ENCODE results near the gene ANKRD62. TPM values are rescaled to one million over a fixed set of nuclear protein-coding genes. Genes with fewer than 3 reads are reported as not detected.
"Not testable (repeated sequence)": the region's sequence is repeated elsewhere in the genome, so short reads cannot be mapped to it uniquely, and the experiment has no call there.

The ANKRD62 gene
- total and polyA plus RNA-seq, 4 donors = under 0.01 TPM; not detected in 3

DNA sequence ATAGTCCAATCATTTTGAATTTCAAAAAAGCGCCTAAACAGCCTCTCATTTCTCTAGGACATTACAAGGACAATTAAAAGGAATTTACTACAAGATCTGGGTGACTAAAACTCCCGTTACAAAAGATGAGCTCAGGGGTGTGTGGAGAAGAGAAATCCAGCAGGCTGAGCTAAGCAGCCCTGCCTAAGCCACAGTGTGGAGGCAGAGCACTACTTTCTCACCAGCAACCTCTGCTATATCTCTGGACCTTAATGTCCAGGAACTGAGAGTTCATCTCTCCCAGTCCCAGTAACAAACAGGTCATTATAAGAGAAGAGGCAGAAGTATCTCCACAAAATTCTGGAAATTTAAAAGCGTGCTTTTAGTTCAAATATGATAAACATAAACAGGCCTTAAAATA lies 18.9 kb upstream of the ANKRD62 start:
- 92% methylated on average over 3 of the region's 3 CpGs for WGBS
- no peak for DNase-seq (ENCODE audit: low spot score)
- Histone ChIP-seq H3K4me3 (ENCODE audit: low read depth in 1 of 3, low read length in 3 of 3) (no peak overlapping the region), H3K27me3 (ENCODE audit: control insufficient read depth in 4 of 4, insufficient read depth in 4 of 4, low read length in 3 of 4) (no peaks in the 10 kb centered on the region), H3K9me3 (ENCODE audit: control insufficient read depth in 4 of 4, low read length in 3 of 4) (no peaks in the 10 kb centered on the region), H3K4me1 (ENCODE audit: control insufficient read depth in 4 of 4, insufficient read depth in 4 of 4, low read length in 3 of 4) (no peaks in the 10 kb centered on the region), H3K36me3 (ENCODE audit: control insufficient read depth in 4 of 4, insufficient read depth in 3 of 4, low read depth in 1 of 4, low read length in 3 of 4) (no peaks in the 10 kb centered on the region), H3K27ac (ENCODE audit: low read depth in 1 of 2, low read length in 2 of 2) (no peak overlapping the region), H3K9ac (ENCODE audit: low read depth in 1 of 2, low read length in 2 of 2) (no peak overlapping the region)
- TF ChIP-seq RAD21 (IDR thresholded peaks at IDR 0.05) (peak; percentile 8), FOXA1 (IDR thresholded peaks at IDR 0.05) (no peak)

DNA sequence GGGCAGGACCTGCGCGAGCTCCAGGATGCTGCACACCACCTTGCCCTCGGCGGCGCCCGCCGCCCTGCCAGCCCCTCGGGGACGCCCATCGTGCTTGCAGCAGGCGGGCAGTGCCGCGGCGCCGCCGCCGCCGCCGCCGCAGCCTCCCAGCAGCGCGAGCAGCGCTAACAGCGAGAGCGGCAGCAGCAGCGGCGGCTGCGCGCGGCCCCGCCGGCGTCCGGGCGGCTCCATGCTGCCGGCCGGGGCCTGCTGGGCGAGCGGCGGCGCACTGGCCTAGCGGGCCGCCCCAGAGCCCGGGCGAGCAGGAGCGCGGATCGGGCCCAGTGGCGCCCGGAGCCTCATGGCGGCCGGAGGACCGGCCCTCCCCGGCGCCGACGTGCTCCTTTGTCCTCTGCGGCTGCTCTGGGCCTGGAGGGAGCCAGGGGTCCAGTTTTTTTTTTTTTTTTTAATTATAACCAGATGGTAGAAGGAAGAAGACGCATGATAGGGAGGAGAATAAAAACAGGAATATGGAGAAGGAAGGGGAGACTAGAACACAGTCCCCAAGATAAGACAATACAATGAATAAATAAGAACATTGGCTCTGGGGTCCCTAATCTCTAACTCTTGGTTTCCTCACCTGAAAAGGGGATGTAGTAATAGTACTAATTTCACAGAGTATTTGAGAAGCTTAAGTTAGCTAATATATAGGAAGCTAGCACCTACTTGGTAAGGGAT lies 17.1 kb upstream of the ANKRD62 start:
- H3K9ac ChIP-seq (ENCODE audit: low read depth in 1 of 2, low read length in 2 of 2) = no peak overlapping the region
- WGBS = 35% methylated on average over 59 of the region's 59 CpGs
- no peaks in the 10 kb centered on the region for H3K4me1 ChIP-seq (ENCODE audit: control insufficient read depth in 4 of 4, insufficient read depth in 4 of 4, low read length in 3 of 4)
- no peaks in the 10 kb centered on the region for H3K27me3 ChIP-seq (ENCODE audit: control insufficient read depth in 4 of 4, insufficient read depth in 4 of 4, low read length in 3 of 4)
- H3K4me3 ChIP-seq (ENCODE audit: low read depth in 1 of 3, low read length in 3 of 3) = peak overlapping the region in 1 of 3 donors; percentile 36
- no peaks in the 10 kb centered on the region for H3K9me3 ChIP-seq (ENCODE audit: control insufficient read depth in 4 of 4, low read length in 3 of 4)
- H3K36me3 ChIP-seq (ENCODE audit: control insufficient read depth in 4 of 4, insufficient read depth in 3 of 4, low read depth in 1 of 4, low read length in 3 of 4) = no peaks in the 10 kb centered on the region
- TF ChIP-seq NR2F2 (IDR thresholded peaks at IDR 0.05) (no peak), RXRA (IDR thresholded peaks at IDR 0.05) (no peak), TAF1 (conservative IDR thresholded peaks at IDR 0.05) (no peak), HNF4A (conservative IDR thresholded peaks at IDR 0.05) (no peak), JUND (IDR thresholded peaks at IDR 0.05) (no peak)
- no peak for DNase-seq (ENCODE audit: low spot score)
- H3K27ac ChIP-seq (ENCODE audit: low read depth in 1 of 2, low read length in 2 of 2) = no peak overlapping the region

DNA sequence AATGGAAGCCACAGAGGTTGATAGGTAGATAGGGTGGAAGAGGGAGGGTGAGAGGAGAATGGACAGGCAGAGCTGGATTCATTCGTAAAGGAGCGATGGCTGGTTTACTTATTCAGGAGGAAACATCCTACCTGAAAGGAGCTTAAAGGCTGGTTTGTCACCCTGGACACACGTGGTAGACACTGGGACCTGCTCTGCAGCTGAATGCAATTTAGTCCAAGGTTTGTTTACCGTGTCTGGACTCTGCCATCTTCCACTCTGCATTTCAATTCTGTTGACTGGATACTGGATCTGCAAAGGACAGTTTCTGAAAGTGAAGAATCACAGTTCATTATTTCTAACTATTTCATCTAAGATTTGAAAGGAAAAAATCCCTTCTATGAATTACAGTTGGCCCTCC lies 15.6 kb upstream of the ANKRD62 start:
- not testable (repeated sequence) for H3K36me3 ChIP-seq (ENCODE audit: control insufficient read depth in 4 of 4, insufficient read depth in 3 of 4, low read depth in 1 of 4, low read length in 3 of 4); H3K27ac ChIP-seq (ENCODE audit: low read depth in 1 of 2, low read length in 2 of 2); DNase-seq (ENCODE audit: low spot score); H3K27me3 ChIP-seq (ENCODE audit: control insufficient read depth in 4 of 4, insufficient read depth in 4 of 4, low read length in 3 of 4); H3K9me3 ChIP-seq (ENCODE audit: control insufficient read depth in 4 of 4, low read length in 3 of 4); H3K4me1 ChIP-seq (ENCODE audit: control insufficient read depth in 4 of 4, insufficient read depth in 4 of 4, low read length in 3 of 4); H3K9ac ChIP-seq (ENCODE audit: low read depth in 1 of 2, low read length in 2 of 2); H3K4me3 ChIP-seq (ENCODE audit: low read depth in 1 of 3, low read length in 3 of 3)
- WGBS = 35% methylated on average over 2 of the region's 4 CpGs

DNA sequence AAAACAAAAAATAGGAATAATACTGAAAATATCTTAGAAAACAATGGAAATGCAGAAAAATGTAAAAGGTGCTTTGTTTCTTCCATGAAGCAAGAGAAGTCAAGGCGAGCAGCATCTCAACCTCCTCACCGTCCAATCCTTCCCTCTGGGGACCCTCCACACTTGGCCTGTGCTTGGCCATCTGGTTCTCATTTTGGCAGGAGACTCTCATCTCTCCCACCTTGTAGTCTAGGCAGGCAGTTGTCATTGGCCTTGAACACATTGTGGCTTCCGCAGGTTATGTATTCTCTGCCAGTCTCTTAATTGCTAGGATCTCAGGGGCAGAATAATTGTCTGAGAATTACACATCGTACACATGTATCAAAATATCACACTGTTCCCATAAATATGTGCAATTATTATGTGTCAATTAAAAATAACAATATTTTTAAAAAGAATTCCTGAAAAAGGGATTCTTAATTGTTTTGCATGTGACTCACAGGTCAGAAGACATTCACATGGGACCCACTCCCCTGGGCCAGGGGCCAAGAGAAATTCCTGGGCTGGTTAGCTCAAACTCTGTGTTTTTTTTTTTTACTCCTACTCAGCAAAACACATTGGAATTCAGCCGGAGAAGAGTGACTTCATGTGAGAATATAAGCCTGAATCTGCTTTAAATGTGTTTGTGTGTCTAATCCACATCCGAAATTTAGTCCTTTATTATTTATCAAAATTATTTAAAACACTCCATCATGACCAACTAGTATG lies 14.0 kb upstream of the ANKRD62 start:
- Histone ChIP-seq H3K4me3 (ENCODE audit: low read depth in 1 of 3, low read length in 3 of 3) (no peak overlapping the region), H3K36me3 (ENCODE audit: control insufficient read depth in 4 of 4, insufficient read depth in 3 of 4, low read depth in 1 of 4, low read length in 3 of 4) (no peaks in the 10 kb centered on the region), H3K9me3 (ENCODE audit: control insufficient read depth in 4 of 4, low read length in 3 of 4) (no peaks in the 10 kb centered on the region), H3K4me1 (ENCODE audit: control insufficient read depth in 4 of 4, insufficient read depth in 4 of 4, low read length in 3 of 4) (no peaks in the 10 kb centered on the region), H3K27ac (ENCODE audit: low read depth in 1 of 2, low read length in 2 of 2) (no peak overlapping the region), H3K9ac (ENCODE audit: low read depth in 1 of 2, low read length in 2 of 2) (no peak overlapping the region), H3K27me3 (ENCODE audit: control insufficient read depth in 4 of 4, insufficient read depth in 4 of 4, low read length in 3 of 4) (no peaks in the 10 kb centered on the region)
- no peak for DNase-seq (ENCODE audit: low spot score)
- no peak for TF ChIP-seq YY1 (IDR thresholded peaks at IDR 0.05)
- TF ChIP-seq, protein P1, sequence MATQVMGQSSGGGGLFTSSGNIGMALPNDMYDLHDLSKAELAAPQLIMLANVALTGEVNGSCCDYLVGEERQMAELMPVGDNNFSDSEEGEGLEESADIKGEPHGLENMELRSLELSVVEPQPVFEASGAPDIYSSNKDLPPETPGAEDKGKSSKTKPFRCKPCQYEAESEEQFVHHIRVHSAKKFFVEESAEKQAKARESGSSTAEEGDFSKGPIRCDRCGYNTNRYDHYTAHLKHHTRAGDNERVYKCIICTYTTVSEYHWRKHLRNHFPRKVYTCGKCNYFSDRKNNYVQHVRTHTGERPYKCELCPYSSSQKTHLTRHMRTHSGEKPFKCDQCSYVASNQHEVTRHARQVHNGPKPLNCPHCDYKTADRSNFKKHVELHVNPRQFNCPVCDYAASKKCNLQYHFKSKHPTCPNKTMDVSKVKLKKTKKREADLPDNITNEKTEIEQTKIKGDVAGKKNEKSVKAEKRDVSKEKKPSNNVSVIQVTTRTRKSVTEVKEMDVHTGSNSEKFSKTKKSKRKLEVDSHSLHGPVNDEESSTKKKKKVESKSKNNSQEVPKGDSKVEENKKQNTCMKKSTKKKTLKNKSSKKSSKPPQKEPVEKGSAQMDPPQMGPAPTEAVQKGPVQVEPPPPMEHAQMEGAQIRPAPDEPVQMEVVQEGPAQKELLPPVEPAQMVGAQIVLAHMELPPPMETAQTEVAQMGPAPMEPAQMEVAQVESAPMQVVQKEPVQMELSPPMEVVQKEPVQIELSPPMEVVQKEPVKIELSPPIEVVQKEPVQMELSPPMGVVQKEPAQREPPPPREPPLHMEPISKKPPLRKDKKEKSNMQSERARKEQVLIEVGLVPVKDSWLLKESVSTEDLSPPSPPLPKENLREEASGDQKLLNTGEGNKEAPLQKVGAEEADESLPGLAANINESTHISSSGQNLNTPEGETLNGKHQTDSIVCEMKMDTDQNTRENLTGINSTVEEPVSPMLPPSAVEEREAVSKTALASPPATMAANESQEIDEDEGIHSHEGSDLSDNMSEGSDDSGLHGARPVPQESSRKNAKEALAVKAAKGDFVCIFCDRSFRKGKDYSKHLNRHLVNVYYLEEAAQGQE (IDR thresholded peaks at IDR 0.05) = no peak
- TF ChIP-seq, protein P2, sequence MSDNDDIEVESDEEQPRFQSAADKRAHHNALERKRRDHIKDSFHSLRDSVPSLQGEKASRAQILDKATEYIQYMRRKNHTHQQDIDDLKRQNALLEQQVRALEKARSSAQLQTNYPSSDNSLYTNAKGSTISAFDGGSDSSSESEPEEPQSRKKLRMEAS (IDR thresholded peaks at IDR 0.05) = no peak
- no peak for TF ChIP-seq FOXA1 (IDR thresholded peaks at IDR 0.05)
- TF ChIP-seq, protein P3, sequence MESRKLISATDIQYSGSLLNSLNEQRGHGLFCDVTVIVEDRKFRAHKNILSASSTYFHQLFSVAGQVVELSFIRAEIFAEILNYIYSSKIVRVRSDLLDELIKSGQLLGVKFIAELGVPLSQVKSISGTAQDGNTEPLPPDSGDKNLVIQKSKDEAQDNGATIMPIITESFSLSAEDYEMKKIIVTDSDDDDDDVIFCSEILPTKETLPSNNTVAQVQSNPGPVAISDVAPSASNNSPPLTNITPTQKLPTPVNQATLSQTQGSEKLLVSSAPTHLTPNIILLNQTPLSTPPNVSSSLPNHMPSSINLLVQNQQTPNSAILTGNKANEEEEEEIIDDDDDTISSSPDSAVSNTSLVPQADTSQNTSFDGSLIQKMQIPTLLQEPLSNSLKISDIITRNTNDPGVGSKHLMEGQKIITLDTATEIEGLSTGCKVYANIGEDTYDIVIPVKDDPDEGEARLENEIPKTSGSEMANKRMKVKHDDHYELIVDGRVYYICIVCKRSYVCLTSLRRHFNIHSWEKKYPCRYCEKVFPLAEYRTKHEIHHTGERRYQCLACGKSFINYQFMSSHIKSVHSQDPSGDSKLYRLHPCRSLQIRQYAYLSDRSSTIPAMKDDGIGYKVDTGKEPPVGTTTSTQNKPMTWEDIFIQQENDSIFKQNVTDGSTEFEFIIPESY (IDR thresholded peaks at IDR 0.05) = no peak
- no peak for TF ChIP-seq GABPA (IDR thresholded peaks at IDR 0.05 in 1 of 2, conservative IDR thresholded peaks at IDR 0.05 in 1 of 2)
- no peak for TF ChIP-seq HNF4G (IDR thresholded peaks at IDR 0.05)
- 79% methylated on average over 6 of the region's 6 CpGs for WGBS
